ENCODE results near the gene OSBPL10.
"Not testable (repeated sequence)": the region's sequence is repeated elsewhere in the genome, so short reads cannot be mapped to it uniquely, and the experiment has no call there.

OSBPL10 gene

DNA sequence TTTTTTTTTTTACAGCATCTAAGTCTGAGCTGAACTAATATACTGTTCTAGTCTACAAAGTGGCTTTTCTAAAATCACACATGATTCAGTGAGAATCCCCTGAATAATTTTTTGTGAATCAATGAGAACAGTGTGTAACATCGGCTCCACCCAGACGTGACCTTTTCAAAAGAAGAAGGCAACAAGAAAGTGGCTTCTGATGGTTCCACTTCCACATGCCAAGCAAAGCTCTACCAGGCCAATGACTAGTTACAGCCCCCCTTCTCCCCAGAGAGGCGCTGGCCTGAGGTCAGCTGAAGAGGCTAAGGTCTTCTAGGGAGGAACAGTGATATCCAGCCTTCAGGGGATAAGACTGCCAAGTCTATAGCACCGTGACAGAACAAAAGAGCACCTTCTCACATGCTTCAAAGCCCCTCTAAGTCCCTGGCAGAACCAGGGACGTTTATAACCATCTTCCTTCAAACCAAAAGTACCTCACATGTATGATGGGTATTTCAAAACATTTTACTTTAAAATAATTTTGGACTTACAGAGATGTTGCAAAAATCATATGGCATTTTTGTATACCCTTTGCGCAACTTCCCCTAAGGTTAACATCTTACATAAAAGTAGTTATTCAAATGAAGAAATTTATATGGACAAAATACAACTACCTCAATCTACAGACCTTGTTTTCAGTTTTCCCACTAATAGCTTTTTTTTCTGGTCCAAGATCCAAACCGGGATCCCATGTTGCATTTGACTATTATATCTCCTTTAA, 177.9 kb downstream of the OSBPL10 start:
- no peak for DNase-seq

DNA sequence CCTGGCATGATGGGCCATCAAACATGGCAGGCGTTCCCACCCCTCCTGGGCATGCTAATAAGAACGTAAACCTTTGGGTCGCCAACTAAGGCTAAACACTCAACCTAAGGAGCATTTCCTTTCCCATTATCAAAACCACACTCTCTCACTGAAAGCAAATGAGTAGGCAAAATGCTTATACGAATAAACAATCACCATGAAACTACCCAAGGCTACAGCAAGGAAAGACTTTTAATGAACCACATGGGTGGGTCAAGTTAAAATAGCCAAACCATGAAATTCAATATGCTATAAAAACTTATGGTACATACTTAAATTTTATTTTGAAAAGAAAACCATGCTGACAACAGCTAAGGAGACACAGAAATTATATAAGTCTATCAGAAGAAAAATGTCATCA, 180.6 kb downstream of the OSBPL10 start:
- no peak for DNase-seq

DNA sequence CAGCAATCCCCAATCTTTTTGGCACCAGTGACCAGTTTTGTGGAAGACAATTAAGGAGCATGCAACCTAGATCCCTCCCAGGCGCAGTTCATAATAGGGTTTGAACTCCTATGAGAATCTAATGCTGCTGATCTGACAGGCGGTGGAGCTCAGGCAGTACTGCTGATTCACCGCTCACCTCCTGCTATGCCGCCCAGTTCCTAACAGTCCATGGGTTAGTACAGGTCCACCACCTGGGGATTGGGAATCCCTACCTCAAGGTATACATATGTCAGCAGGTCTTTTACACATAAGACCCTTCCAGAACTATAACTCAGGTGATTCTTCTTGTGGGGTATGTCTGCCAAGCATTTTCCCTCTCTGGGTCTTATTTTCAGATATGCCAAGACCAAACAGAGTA, 182.2 kb downstream of the OSBPL10 start:
- DNase-seq, result no peak

DNA sequence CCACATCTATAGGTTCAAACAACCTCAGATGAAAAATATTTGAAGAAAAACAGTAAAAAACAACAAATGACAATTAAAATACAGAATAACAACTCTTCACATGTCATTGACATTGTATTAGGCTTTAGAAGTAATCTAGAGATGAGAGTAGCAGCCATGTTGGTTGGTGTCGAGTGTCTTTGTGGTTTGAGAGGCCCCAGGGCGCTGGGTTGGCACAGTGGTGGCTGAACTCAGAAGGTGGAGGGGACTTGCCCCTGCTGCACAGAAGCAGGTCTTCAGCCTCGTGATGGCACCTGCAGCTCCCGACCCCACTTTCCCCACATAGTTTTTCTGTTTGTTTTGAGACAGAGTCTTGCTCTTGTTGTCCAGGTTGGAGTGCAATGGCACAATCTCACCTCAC, 187.2 kb downstream of the OSBPL10 start:
- no peak for DNase-seq

DNA sequence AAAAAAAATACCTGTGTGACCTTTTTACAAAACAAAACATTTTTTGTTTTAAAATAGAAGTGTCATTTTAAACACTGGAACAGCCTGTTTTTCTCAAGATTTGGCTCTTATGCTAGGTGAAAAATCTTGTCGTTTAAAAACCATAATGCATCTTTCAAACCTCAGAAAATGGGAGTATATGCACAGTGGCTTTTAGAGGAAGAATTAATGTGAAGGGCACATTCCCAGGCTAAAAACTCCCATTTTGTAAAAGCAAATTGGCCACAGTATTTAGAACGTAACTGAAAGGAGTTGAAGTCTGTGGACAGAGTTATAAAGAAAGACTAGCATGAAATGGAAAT, 190.0 kb downstream of the OSBPL10 start:
- no peak for DNase-seq

DNA sequence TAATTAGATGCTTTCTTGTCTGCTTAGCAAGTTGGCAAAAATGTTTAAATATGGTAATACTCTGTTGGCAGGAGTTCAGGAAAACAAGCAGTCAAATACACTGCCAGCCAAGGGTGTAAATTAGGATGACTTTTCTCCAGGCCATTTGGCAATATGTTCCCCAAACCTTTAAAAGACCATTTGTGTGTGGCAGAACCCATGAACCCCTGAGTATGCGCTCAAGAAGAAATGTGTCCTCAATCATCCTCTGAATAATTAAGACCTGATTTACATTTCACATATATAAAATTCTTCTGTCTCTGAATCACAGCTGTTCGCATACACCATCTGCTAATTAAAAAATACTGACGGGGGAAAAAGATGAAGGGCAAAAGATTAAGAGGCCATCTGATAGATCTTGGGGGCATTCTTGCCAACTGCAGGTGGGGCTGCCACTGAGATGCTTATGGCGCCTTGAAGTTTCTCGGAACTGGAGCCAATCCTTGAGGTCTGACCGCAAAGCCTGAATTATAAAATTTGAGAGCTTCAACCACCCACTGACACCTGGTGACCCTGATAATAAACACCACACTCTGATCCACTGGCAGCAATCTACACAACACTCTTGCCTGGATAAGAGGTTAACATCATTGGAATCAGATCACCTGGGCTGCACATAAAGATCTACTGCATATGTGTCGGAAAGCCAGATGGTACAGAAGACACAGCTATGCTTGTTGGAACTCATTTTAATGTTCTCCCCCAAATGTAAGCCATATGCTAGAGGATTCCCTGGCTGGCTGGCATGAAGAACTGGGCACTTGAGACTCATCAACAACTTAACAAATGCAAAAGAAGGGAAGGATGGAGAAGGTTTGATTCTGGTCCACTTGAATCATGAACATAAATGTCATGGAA, 190.6 kb downstream of the OSBPL10 start:
- no peak for DNase-seq

DNA sequence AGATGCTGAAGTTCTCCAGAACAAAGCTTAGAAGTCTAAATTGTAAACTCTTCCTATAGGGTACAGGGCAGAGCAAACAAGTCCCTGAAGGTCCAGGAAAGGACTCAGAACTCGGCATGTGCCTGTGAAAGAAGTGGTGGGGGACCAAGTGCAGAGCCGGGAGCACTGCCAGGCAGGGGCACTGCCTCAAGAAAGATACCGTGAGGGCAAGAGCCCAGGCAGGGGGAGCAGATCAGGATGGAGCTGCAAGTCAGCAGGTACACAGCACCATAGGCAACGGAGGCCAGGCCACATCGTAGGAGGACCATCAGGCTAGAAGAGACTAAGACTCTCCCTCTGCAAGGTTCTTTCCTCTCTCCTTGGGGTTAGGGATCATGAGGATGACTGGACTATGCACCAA, 191.6 kb downstream of the OSBPL10 start:
- DNase-seq, result no peak

DNA sequence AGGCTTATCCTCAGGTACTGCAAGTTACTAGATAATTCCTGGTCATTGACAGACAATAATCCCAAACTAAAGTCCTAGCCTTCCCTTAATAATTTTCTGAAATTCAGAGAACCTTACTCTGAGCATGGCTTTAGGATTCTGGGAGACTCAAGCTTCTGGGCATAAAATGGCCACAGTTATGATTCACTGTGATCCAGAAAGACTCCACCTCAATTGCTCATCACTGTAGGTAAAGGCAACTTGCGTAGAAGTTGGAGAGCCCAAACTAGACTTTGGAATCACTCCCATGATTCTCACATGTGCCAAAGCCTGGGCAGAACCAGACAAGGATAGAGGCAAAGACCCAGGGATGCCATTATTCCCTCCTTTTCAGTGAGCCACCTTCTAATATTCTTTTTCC, 195.3 kb downstream of the OSBPL10 start:
- no peak for DNase-seq

DNA sequence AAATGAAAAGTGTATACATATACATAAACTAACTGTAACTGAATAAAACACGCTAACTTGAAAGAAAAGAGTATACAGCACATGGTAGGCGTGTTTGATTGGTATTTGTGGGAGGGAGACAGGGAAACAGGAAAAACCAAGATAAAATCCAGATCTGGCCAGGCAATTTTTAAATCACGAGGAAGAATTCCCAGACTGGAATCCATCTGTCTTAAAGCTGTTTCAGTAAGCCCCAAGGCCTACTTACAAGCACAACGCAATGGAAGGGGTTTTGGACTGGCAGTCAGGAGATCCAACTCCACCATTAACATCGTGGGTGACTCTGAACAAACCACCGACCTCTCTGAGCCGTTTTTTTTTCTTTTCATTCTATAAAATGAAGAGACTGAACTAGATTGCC, 195.8 kb downstream of the OSBPL10 start:
- no peak for DNase-seq

DNA sequence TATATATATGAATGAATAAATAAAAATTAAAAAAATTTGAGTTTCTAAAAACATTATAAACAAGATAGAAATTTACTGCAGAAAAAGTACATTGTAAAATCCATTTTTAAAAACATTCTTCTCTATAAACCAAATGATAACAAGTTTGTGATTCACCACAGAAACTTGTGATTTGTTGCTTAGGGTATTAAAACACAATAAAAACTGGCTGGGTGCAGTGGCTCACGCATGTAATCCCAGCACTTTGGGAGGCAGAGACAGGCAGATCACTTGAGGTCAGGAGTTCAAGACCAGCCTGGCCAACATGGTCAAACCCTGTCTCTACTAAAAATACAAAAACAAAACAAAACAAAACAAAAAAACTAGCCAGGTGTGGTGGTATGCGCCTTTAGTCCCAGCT, 197.2 kb downstream of the OSBPL10 start:
- DNase-seq, result not testable (repeated sequence)

DNA sequence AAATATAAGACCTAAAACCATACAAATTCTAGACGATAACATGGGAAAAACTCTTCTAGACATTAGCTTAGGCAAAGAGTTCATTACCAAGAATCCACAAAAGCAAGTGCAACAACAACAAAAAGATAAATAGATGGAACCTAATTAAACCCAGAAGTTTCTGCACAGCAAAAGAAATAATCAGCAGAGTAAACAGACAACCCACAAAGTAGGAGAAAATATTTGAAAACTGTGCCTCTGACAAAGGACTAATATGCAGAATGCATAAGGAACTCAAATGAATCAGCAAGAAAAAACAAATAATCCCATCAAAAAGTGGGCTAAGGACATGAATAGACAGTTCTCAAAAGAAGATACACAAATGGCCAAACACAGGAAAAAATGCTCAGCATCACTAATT, 198.8 kb downstream of the OSBPL10 start:
- not testable (repeated sequence) for DNase-seq

DNA sequence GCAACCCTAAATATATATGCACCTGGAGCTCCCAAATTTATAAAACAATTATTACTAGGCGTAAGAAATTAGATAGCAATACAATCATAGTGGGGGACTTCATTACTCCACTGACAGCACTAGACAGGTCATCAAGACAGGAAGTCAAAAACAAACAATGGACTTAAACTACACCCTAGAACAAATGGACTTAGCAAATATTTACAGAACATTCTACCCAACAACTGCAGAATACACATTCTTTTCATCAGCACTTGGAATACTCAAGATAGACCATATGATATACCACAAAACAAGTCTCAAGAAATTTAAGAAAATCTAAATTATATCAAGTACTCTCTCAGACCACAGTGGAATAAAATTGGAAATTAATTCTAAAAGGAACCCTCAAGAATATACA, 201.5 kb downstream of the OSBPL10 start:
- DNase-seq, result no peak

DNA sequence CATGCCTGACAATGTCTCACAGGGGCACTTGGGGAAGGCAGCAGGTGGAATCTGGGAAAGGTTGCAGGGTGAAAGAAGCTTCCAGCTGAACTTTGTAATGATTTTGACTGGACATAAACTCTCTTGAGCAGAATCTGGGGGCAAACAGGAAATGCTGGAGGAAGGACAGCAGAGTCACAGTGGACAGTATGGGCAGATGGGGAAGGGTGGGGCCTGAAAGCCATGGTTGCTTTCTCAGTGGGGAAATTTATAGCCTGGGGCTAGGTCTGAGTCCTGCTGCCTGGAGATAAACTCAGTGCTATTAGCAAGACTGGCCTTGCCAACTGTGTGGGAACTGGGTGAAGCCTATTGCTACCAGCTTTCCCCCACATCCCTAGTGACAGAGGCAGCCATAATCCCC, 203.2 kb downstream of the OSBPL10 start:
- DNase-seq, result no peak

DNA sequence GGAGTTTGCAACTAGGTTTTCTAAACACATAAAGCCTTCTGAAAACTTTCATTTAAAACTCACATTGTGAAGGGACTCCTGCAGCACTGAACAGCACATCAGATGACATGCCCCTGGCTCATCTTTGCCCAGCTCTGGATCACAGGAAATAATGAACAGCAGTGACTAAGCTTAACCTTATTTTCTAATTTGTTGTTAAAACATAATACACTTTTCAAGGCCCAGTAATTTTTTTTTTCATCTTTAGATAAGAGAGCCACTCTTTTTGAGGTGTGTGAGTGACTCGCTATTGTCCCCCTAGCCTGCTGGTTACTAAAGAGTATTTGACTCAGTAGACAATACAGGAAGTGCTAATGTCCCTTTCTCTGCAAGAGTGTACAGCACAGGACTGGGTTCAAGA, 204.0 kb downstream of the OSBPL10 start:
- DNase-seq, result no peak

DNA sequence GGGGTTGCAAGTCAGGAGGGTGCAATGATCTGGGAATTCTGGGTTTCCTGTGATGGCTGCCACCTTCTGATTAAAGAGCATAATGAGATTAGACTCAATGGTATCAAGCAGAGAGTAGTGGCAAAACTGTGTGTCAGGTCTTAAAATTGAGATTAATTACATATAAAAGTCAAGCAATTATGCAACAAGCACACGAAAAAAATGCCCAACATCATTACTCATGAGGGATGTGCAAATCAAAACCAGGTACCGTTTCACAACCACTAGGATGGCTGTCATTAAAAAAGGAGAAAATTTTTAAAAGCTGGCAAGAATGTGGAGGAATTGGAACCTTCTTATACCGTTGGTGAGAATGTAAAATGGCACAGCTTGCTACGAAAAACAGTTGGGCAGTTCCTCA, 205.0 kb downstream of the OSBPL10 start:
- no peak for DNase-seq

DNA sequence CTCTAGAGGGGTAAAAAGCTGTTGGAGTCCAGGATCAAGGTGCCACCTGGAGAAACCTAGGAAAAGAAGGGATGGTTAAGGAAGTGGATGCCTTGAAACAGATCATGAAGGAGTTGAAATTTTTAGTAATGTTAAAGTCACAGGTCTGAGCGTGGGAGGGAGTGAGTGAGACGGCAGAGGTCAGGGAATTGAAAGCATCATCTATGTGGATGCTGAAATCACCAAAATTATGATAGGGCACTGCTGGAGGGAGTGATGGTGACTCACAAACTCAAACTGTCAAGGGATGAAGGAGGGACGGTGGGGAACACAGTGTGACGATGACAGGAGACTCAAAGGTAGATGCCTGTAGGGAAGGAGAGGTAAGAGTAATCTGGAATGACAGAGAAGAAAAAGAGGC, 205.7 kb downstream of the OSBPL10 start:
- DNase-seq, result no peak

DNA sequence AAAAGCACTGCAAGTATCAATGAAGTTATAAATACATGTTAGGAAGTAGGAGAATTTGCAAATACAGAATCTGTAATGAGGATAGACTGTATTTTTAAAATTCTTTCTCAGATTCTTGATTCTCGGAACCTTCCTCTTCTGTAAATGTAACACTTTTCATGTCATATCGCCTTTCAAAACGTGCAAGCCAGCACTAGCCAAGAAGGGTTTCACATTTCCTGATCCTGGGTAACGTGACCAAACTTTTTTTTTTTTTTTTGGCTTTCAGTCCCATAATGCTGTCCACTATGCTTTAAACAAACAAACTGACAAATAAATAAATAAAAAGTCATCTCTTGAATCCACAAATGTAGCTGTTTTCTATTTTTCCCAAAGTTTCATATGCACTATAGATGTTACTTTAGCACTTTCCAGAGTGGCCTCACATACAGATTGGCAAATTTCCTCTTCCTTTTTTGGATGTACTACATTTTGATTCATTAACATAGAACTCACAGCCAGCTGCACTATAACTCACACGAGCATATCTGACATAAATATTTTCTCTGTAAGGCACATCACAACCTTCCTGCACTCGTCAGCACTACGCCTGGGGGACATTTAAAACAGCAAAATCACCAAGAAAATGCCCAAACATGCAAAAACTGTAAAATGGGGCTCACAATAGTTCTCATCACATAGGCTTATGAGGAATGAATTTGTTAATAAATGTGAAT, 208.1 kb downstream of the OSBPL10 start:
- DNase-seq, result no peak

DNA sequence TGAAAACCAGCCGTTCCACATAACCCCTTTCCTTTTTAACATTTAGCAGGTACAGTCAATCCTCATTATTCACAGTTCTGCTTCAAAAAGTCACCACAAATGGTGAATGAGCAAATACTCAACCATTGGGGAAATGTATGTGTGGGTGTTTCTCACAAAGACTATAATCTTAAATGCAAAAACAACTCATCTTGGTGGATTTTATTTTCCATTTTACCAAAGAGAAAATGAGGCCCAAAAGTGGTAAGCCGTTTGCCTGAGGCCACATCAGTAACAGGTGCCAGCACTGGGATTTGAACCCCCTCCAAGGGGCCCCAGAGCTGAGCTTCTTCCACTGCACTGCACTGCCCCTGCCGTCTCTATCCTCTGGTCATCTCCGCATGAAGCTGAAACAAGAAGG, 208.8 kb downstream of the OSBPL10 start:
- DNase-seq, result no peak

DNA sequence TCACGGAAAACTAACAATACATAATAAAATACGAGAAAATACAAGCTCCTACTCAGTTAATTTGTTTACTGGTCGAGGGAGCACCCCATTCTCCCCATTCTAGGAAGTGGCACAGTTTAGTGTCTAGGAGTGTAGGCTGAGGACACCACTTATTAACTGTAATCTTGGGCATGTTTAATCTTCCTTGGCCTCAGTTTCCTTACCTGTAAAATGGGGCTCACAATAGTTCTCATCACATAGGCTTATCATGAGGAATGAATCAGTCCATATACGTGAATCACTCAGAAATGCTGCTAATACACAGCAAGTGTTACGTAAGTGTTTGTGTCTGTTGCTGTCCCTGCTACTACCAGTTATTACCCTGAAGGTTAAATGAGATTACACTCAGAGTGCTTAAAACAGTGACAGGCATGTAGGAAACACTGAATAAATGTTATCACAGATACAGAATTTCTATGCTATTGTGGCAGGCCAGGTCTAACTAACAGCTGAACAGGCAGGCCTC, 210.2 kb downstream of the OSBPL10 start:
- DNase-seq, result no peak

DNA sequence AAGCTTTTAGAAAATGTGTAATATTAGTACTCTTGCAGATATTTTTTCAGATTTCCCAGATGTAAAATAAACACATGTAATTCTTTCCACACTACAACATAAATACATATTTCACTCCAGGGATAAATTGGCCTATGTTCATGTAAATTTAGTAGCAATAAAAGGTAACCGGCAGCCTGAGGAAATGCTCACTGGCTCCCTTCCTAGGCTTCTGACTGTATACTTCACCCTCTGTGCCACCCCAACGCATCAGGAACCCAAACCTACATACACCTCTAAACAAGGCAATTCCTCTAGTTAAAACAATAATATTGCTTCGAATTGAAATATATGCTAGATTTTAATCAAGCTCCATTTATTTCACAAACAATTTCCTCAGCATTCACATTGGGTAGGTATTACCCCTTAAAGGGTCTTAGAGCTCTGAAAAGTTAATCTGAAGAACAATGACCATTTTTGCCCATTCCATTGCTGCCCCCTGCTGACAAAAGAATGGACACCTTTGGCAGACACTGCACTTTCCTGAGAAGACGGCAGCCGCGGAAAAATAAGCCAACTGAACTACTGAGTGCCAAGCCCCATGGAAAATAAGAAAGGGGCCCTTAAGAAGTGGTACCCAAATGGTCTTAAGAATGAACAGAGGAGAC, 212.5 kb downstream of the OSBPL10 start:
- DNase-seq, result no peak

DNA sequence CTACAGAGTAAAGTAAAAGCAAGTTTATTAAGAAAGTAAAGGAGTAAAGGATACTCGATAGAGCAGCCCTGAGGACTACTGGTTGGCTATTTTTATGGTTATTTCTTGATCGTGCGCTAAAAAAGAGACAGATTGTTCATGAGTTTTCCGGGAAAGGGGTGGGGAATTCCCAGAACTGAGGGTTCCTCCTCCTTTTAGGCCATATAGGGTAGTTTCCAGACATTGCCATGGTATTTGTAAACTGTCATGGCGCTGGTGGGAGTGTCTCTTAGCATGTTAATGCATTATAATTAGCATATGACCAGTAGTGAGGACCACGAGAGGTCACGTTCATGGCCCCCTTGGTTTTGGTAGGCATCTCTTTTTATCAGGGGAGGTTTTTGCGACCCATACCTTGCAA, 213.1 kb downstream of the OSBPL10 start:
- DNase-seq, result no peak

DNA sequence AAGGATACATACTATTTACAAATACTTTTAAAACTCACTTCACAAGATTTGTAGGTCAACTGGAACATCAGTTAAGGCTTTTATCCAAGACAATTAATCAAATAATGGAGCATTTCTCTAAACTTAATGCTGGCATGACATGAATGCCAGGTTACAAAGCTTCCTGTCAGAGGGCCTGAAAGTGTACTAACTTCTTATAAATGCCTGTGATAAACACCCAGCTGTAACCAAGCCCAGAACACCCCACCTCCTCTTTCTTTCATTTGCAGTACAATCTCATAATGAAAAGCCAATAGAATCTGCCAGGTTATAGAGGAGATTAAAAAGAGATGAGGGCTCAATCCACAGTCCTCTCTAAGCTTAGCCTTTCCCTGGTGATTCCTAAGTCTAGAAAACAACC, 214.4 kb downstream of the OSBPL10 start:
- no peak for DNase-seq

DNA sequence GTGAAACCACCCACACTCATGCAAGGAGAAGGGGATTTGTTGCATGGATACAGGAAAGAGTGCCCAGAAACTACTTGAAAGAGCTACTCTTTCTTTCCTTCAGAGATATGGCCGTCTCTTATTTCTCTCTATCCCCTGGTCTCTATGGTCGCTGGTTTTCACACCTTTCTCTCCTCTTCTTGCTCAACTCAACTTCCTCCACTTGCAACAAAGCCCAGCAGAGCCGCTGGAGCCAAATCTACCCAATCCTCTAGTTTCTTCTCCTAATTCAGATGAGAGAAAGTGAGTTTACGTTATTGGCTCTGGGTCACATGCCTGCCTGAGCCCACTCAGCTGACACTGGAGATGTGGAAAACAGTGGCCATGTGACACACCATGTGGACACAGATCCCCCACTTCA, 215.2 kb downstream of the OSBPL10 start:
- DNase-seq, result no peak
